ENCODE results near the gene RXFP4. TPM values are rescaled to one million over a fixed set of nuclear protein-coding genes. Genes with fewer than 3 reads are reported as not detected.
"Not testable (repeated sequence)": the region's sequence is repeated elsewhere in the genome, so short reads cannot be mapped to it uniquely, and the experiment has no call there.

Gene RXFP4
- polyA plus RNA-seq, 1 donor: 0.34 TPM

- Histone ChIP-seq H3K27ac (ENCODE audit: low read length) (no peak overlapping the region), H3K4me3 (ENCODE audit: low read length) (no peak overlapping the region)
- no CpG with 5 or more reads among the region's 5 CpGs for WGBS (ENCODE audit: insufficient coverage, low lambda C conversion rate)
Measured at GRCh38 chr1:155929057-155929456, 12.4 kb upstream of the RXFP4 start.

DNA sequence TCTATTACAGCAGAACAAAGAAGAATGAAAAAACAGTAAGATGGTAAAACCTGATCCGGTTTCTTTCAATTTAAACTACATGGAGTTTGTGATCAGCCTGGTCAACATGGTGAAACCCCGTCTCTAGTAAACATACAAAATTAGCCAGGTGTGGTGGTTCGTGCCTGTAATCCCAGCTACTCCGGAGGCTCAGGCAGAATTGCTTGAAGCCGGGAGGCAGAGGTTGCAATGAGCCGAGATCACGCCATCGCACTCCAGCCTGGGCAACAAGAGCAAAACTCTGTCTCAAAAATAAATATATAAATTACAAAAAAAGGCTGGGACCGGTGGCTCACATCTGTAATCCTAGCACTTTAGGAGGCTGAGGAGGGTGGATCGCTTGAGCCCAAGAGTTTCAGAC lies 10.7 kb upstream of the RXFP4 start:
- DNase-seq; H3K9me3 ChIP-seq (ENCODE audit: control insufficient read depth, low read depth, low read length); H3K27me3 ChIP-seq (ENCODE audit: control insufficient read depth, insufficient read depth, low read length); H3K27ac ChIP-seq (ENCODE audit: low read length): not testable (repeated sequence)
- H3K4me1 ChIP-seq (ENCODE audit: control insufficient read depth, insufficient read depth, low read length): peaks cover 18% of the 10 kb centered on the region
- peaks cover 59% of the 10 kb centered on the region for H3K36me3 ChIP-seq (ENCODE audit: control insufficient read depth, insufficient read depth, low read length)
- peak overlapping the region; percentile 5 for H3K4me3 ChIP-seq (ENCODE audit: low read length)
- 100% methylated on average over 1 of the region's 10 CpGs for WGBS (ENCODE audit: insufficient coverage, low lambda C conversion rate)

More at GRCh38 chr1:155929057-155929456, 12.4 kb upstream of the RXFP4 start:
- DNase-seq: no peak
- Histone ChIP-seq H3K4me1 (ENCODE audit: control insufficient read depth, insufficient read depth, low read length) (peaks cover 18% of the 10 kb centered on the region), H3K9me3 (ENCODE audit: control insufficient read depth, low read depth, low read length) (no peaks in the 10 kb centered on the region), H3K27me3 (ENCODE audit: control insufficient read depth, insufficient read depth, low read length) (no peaks in the 10 kb centered on the region), H3K36me3 (ENCODE audit: control insufficient read depth, insufficient read depth, low read length) (peaks cover 74% of the 10 kb centered on the region)

GRCh38 chr1:155931332-155932038 lies 10.0 kb upstream of the RXFP4 start:
- Histone ChIP-seq H3K27ac (ENCODE audit: low read length) (no peak overlapping the region), H3K27me3 (ENCODE audit: control insufficient read depth, insufficient read depth, low read length) (no peaks in the 10 kb centered on the region), H3K9me3 (ENCODE audit: control insufficient read depth, low read depth, low read length) (no peaks in the 10 kb centered on the region), H3K4me1 (ENCODE audit: control insufficient read depth, insufficient read depth, low read length) (peaks cover 18% of the 10 kb centered on the region), H3K4me3 (ENCODE audit: low read length) (no peak overlapping the region), H3K36me3 (ENCODE audit: control insufficient read depth, insufficient read depth, low read length) (peaks cover 51% of the 10 kb centered on the region)
- DNase-seq: no peak
- 79% methylated on average over 2 of the region's 7 CpGs for WGBS (ENCODE audit: insufficient coverage, low lambda C conversion rate)

DNA sequence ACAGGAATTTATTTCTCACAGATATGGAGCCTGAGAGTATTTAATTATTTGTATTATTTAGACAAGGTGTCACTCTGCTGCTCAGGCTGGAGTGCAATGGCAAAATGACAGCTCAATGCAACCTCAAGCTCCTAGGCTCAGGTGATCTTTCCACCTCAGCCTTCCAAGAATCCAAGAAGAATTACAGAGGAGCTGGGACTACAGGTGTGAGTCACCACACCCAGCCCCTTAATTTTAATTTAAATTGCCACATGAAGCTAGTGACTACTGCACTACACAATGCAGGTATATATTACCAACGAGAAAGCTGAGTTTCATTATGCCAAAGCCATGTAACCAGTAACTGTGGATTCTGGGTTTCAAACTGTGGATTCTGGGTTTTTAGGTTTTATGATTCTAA lies 9.4 kb upstream of the RXFP4 start:
- Histone ChIP-seq H3K9me3 (ENCODE audit: control insufficient read depth, low read depth, low read length) (no peaks in the 10 kb centered on the region), H3K36me3 (ENCODE audit: control insufficient read depth, insufficient read depth, low read length) (peaks cover 45% of the 10 kb centered on the region), H3K27ac (ENCODE audit: low read length) (no peak overlapping the region), H3K4me3 (ENCODE audit: low read length) (no peak overlapping the region), H3K4me1 (ENCODE audit: control insufficient read depth, insufficient read depth, low read length) (peaks cover 18% of the 10 kb centered on the region), H3K27me3 (ENCODE audit: control insufficient read depth, insufficient read depth, low read length) (no peaks in the 10 kb centered on the region)
- no CpG with 5 or more reads among the region's 1 CpG for WGBS (ENCODE audit: insufficient coverage, low lambda C conversion rate)
- no peak for DNase-seq

DNA sequence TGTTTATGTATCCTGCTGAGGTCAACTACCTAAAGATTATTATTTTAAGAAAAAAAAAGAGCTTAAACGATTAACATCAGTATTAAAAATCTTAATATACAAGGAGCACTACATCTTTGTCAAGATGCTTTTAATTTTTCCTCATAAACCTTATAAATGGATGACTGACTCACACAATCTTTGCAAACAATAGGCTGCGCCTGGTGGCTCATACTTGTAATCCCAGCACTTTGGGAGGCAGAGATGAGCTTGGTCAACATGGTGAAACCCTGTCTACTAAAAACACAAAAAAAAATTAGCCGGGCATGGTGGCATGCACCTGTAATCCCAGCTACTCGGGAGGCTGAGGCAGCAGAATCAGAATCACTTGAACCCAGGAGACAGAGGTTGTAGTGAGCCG lies 9.0 kb upstream of the RXFP4 start:
- H3K36me3 ChIP-seq (ENCODE audit: control insufficient read depth, insufficient read depth, low read length): peaks cover 41% of the 10 kb centered on the region
- H3K4me1 ChIP-seq (ENCODE audit: control insufficient read depth, insufficient read depth, low read length): peaks cover 18% of the 10 kb centered on the region
- H3K27ac ChIP-seq (ENCODE audit: low read length): no peak overlapping the region
- DNase-seq: no peak
- WGBS (ENCODE audit: insufficient coverage, low lambda C conversion rate): 80% methylated on average over 1 of the region's 5 CpGs
- no peaks in the 10 kb centered on the region for H3K27me3 ChIP-seq (ENCODE audit: control insufficient read depth, insufficient read depth, low read length)
- no peak overlapping the region for H3K4me3 ChIP-seq (ENCODE audit: low read length)
- no peaks in the 10 kb centered on the region for H3K9me3 ChIP-seq (ENCODE audit: control insufficient read depth, low read depth, low read length)

DNA sequence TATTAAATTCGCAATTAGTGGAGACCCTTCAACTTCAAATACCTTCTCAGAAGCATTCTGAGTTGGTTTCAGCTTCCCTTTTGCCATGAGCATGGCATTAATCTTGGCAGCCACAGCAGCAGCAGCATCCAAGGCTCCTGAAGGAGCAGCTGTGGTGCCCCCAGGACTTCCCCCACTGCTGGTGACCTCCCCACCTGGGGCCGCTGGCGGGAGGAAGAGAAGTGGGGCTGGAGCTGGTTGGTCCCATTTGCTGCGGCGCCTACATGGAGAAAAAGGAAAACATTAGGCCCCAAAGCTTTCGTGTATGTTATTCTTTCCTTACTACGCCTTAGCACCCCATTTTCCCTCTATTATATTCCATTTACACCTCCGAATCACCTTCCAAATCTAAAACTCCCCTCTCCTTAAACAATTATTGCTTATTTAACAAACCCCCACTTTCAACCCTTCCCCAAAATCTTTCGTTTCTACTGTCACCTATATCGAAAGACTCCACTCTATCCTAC lies 7.8 kb upstream of the RXFP4 start:
- peak in 1 of 2 donors; percentile 32 for DNase-seq
- 0% methylated on average over 4 of the region's 10 CpGs for WGBS (ENCODE audit: insufficient coverage, low lambda C conversion rate)
- peaks cover 18% of the 10 kb centered on the region for H3K4me1 ChIP-seq (ENCODE audit: control insufficient read depth, insufficient read depth, low read length)

DNA sequence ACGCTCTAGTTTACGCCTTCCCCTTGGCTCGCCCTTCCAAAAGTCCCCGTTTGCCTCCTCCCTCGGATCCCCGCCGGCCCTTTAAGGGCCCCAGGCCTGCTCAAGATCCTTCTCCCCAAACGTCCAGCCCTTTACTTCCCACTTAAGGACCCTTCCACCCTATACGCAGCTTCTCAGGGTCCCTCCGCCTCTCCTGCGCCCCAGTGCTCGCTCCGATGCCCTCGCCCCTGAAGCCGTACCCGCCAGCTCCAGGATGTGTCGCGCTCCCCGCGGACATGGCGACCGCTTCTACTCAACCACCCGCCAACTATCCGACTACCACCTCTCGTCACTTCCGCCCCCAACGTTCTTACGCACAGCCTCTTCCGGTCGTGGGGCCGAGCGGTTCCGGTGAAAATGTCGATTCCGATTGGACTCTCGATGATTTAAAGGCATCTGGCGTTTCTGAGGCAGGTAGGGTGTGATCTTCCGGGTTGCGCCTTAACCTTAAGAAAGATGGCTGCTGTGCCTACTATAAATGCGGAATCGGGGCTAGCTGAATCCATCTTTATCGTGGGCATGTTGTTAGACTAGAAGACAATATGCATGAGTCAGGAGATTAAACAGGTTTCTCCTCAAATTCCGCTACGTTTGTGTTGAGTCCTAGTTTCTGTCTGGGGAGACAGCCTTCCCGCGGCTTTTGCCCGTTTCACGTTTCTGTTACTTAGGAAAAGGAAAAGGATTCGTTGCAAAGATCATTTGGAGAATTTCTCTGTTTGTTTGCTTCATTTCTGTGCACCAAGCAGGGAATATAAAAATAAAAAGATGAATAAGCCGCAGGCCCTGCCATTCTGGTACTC lies 7.1 kb upstream of the RXFP4 start, which contains the start of gene KHDC4:
Gene KHDC4, minus strand, starts transcription at position 317 of the 839 bp plus-strand sequence. Its CDS starts 40 bp downstream, at position 277.
- Histone ChIP-seq H3K9me3 (ENCODE audit: control insufficient read depth, low read depth, low read length) (no peaks in the 10 kb centered on the region), H3K4me1 (ENCODE audit: control insufficient read depth, insufficient read depth, low read length) (peaks cover 18% of the 10 kb centered on the region), H3K4me3 (ENCODE audit: low read length) (peak within 1 kb of the TSS; percentile 67), H3K27me3 (ENCODE audit: control insufficient read depth, insufficient read depth, low read length) (no peaks in the 10 kb centered on the region), H3K27ac (ENCODE audit: low read length) (peak within 1 kb of the TSS; percentile 81), H3K36me3 (ENCODE audit: control insufficient read depth, insufficient read depth, low read length) (peaks cover 28% of the 10 kb centered on the region)
- DNase-seq: peak; percentile 98 to 99
- WGBS (ENCODE audit: insufficient coverage, low lambda C conversion rate): 0% methylated on average over 4 of the region's 50 CpGs

More for the DNA sequence above, 7.8 kb upstream of the RXFP4 start:
- H3K9me3 ChIP-seq (ENCODE audit: control insufficient read depth, low read depth, low read length): no peaks in the 10 kb centered on the region
- peak overlapping the region; percentile 67 for H3K4me3 ChIP-seq (ENCODE audit: low read length)
- peaks cover 33% of the 10 kb centered on the region for H3K36me3 ChIP-seq (ENCODE audit: control insufficient read depth, insufficient read depth, low read length)
- no peaks in the 10 kb centered on the region for H3K27me3 ChIP-seq (ENCODE audit: control insufficient read depth, insufficient read depth, low read length)
- peak overlapping the region; percentile 81 for H3K27ac ChIP-seq (ENCODE audit: low read length)

GRCh38 chr1:155934936-155935590 lies 6.4 kb upstream of the RXFP4 start:
- Histone ChIP-seq H3K27me3 (ENCODE audit: control insufficient read depth, insufficient read depth, low read length) (no peaks in the 10 kb centered on the region), H3K4me3 (ENCODE audit: low read length) (peak overlapping the region; percentile 67), H3K36me3 (ENCODE audit: control insufficient read depth, insufficient read depth, low read length) (peaks cover 24% of the 10 kb centered on the region), H3K27ac (ENCODE audit: low read length) (peak overlapping the region; percentile 81), H3K4me1 (ENCODE audit: control insufficient read depth, insufficient read depth, low read length) (peaks cover 21% of the 10 kb centered on the region), H3K9me3 (ENCODE audit: control insufficient read depth, low read depth, low read length) (no peaks in the 10 kb centered on the region)
- 95% methylated on average over 6 of the region's 24 CpGs for WGBS (ENCODE audit: insufficient coverage, low lambda C conversion rate)
- DNase-seq: no peak

DNA sequence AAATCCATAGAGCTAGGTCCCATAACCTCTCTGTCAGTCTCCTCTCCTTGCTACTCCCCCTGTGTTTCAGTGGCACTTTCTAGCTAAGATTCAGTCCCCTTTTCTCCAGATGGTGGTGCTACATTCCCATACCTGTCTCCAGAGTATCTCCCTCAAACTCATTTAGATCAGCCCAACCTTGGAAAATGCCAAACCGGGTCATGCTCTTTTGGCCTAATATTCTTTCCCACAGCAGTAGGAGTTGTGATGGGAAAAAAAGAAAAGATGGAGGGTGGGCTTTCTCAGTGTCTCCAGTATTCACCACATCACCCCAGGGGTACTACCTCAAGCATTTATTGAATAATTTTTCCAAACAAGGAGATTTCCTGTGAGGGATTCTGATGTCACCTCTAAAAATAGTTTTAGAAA lies 3.2 kb upstream of the RXFP4 start:
- no CpG with 5 or more reads among the region's 1 CpG for WGBS (ENCODE audit: insufficient coverage, low lambda C conversion rate)
- H3K36me3 ChIP-seq (ENCODE audit: control insufficient read depth, insufficient read depth, low read length): no peaks in the 10 kb centered on the region
- no peak overlapping the region for H3K27ac ChIP-seq (ENCODE audit: low read length)
- no peaks in the 10 kb centered on the region for H3K27me3 ChIP-seq (ENCODE audit: control insufficient read depth, insufficient read depth, low read length)
- H3K9me3 ChIP-seq (ENCODE audit: control insufficient read depth, low read depth, low read length): no peaks in the 10 kb centered on the region
- peak in 1 of 2 donors; percentile 62 for DNase-seq
- no peak overlapping the region for H3K4me3 ChIP-seq (ENCODE audit: low read length)
- H3K4me1 ChIP-seq (ENCODE audit: control insufficient read depth, insufficient read depth, low read length): peaks cover 34% of the 10 kb centered on the region

- WGBS (ENCODE audit: insufficient coverage, low lambda C conversion rate): no CpG with 5 or more reads among the region's 4 CpGs
- peak in 1 of 2 donors; percentile 75 for DNase-seq
- Histone ChIP-seq H3K27me3 (ENCODE audit: control insufficient read depth, insufficient read depth, low read length) (no peaks in the 10 kb centered on the region), H3K27ac (ENCODE audit: low read length) (peak overlapping the region; percentile 79), H3K9me3 (ENCODE audit: control insufficient read depth, low read depth, low read length) (no peaks in the 10 kb centered on the region), H3K4me3 (ENCODE audit: low read length) (no peak overlapping the region), H3K4me1 (ENCODE audit: control insufficient read depth, insufficient read depth, low read length) (peaks cover 54% of the 10 kb centered on the region), H3K36me3 (ENCODE audit: control insufficient read depth, insufficient read depth, low read length) (no peaks in the 10 kb centered on the region)
Measured at GRCh38 chr1:155940482-155940992, 901 bp upstream of the RXFP4 start.
